ENCODE data around the gene LRRC39. TPM values are rescaled to one million over a fixed set of nuclear protein-coding genes. Genes with fewer than 3 reads are reported as not detected.
A peak's percentile ranks its signal among the peaks of the same experiment; 100 is the strongest.

LRRC39 gene
- total RNA-seq (2021; ENCODE audit: unreplicated experiment) (0.54 TPM), Bru-seq, nascent RNA (percentile 42 among the genes with signal in this experiment), BruChase-seq, experiment 1, labeled RNA remaining after a 6-hour chase (percentile 55 among the genes with signal in this experiment), BruChase-seq, experiment 2, labeled RNA remaining after a 2-hour chase (percentile 53 among the genes with signal in this experiment)
- polyA plus RNA-seq (2012): 0.14 and 0.47 TPM in 2 replicates
- long read RNA-seq, partial matches to known transcripts: 0 of 1 reads
- long read RNA-seq, other reads (novel, unspliced or antisense): 1 of 1 reads

GRCh38 chr1:100178091-100178490 is at the start of gene LRRC39:
TSS of gene LRRC39 (minus strand) at chr1:100178256. CDS start at chr1:100168516, 9,740 bp downstream.
- no peak for TF ChIP-seq ATF3 (IDR thresholded peaks at IDR 0.05)
- TF ChIP-seq SP1 (IDR thresholded peaks at IDR 0.05; ENCODE audit: low read depth): no peak
- no peak for TF ChIP-seq EZH2phosphoT487 (IDR thresholded peaks at IDR 0.05; ENCODE audit: borderline replicate concordance)
- TF ChIP-seq CEBPB (IDR thresholded peaks at IDR 0.05; ENCODE audit: low read depth): no peak
- TF ChIP-seq ZFX (IDR thresholded peaks at IDR 0.05): no peak
- TF ChIP-seq, protein P1, sequence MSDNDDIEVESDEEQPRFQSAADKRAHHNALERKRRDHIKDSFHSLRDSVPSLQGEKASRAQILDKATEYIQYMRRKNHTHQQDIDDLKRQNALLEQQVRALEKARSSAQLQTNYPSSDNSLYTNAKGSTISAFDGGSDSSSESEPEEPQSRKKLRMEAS (IDR thresholded peaks at IDR 0.05): no peak
- no peak for TF ChIP-seq FOSL1 (IDR thresholded peaks at IDR 0.05; ENCODE audit: low read depth)
- Histone ChIP-seq H3K79me2 (ENCODE audit: insufficient read depth, low read length) (no peaks in the 10 kb centered on the region), H3K36me3 (ENCODE audit: control insufficient read depth in 1 of 2, insufficient read depth in 2 of 2, low read length in 2 of 2) (no peaks in the 10 kb centered on the region), H3K9me3 (ENCODE audit: control insufficient read depth in 1 of 2, insufficient read depth in 1 of 2, low read depth in 1 of 2, low read length in 2 of 2) (no peaks in the 10 kb centered on the region), H3K4me3 (replicated peaks in 1 of 2; ENCODE audit: low read depth in 1 of 2, low read length in 2 of 2) (no peak within 1 kb of the TSS), H3K9ac (ENCODE audit: low read length) (no peak within 1 kb of the TSS), H4K20me1 (ENCODE audit: insufficient read depth) (no peaks in the 10 kb centered on the region), H3K4me2 (ENCODE audit: low read length) (no peak within 1 kb of the TSS), H3K27ac (ENCODE audit: low read depth, low read length) (no peak within 1 kb of the TSS), H3K9me2 (ENCODE audit: insufficient read depth) (no peaks in the 10 kb centered on the region), H3K4me1 (ENCODE audit: control insufficient read depth in 1 of 2, insufficient read depth in 2 of 2, low read length in 2 of 2) (no peaks in the 10 kb centered on the region), H2AFZ (ENCODE audit: low read depth, low read length, poor library complexity, severe bottlenecking) (no peak within 1 kb of the TSS), H3K27me3 (ENCODE audit: insufficient read depth, low read length) (no peaks in the 10 kb centered on the region)
- intact Hi-C loops (cut with micrococcal nuclease): no loop called here
- POLR2A ChIA-PET: no interaction called here
- RAD21 ChIA-PET (ENCODE audit: low non-redundant PET in 1 of 2, low total read pairs in 2 of 2, uncharacterized antibody in 2 of 2, unreplicated experiment in 2 of 2): no interaction called here
- no TSS peak for BruUV-seq (replicated peaks)
- CTCF ChIA-PET: no interaction called here
- DNase-seq (ENCODE audit: low read depth, low spot score) (no peak), ATAC-seq (no peak)

DNA sequence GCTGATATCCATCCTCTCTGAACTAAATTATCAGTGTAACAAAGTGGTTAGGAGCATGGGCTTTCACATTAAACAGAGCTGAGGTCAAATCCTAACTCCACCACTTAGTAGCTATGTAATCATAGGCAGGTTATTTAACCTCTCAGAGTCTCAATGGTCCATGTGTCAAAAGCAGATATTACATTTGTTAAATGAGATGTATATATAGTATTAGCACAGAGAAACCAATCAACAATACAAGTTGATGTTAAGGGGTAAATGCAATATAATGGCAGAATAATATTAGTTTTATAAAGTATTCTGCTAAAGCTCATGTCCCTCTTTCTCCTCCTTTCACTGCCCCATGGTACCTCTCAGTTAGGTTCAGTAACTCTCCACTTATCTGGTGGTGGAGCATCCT is 44.4 kb upstream of the LRRC39 start:
- TF ChIP-seq, protein P1 (IDR thresholded peaks at IDR 0.05): no peak
- TF ChIP-seq TCF7L2 (IDR thresholded peaks at IDR 0.05; ENCODE audit: borderline replicate concordance, extremely low read depth, insufficient read depth, insufficient read length) (no peak), SP1 (IDR thresholded peaks at IDR 0.05; ENCODE audit: low read depth) (no peak), SIN3A (IDR thresholded peaks at IDR 0.05; ENCODE audit: low read depth) (no peak), YY1 (IDR thresholded peaks at IDR 0.05; ENCODE audit: extremely low read depth, insufficient replicate concordance, low read depth, low read length) (no peak), SRF (IDR thresholded peaks at IDR 0.05; ENCODE audit: low read depth) (no peak), EGR1 (IDR thresholded peaks at IDR 0.05; ENCODE audit: low read depth) (no peak), POLR2A (IDR thresholded peaks at IDR 0.05; ENCODE audit: borderline replicate concordance, extremely low read depth, insufficient read depth, insufficient read length) (no peak), CBX3 (IDR thresholded peaks at IDR 0.05; ENCODE audit: low read depth) (no peak), CEBPB (IDR thresholded peaks at IDR 0.05; ENCODE audit: low read depth) (no peak), ELF1 (IDR thresholded peaks at IDR 0.05; ENCODE audit: borderline replicate concordance, low read depth) (no peak)
- TF ChIP-seq, protein P2, sequence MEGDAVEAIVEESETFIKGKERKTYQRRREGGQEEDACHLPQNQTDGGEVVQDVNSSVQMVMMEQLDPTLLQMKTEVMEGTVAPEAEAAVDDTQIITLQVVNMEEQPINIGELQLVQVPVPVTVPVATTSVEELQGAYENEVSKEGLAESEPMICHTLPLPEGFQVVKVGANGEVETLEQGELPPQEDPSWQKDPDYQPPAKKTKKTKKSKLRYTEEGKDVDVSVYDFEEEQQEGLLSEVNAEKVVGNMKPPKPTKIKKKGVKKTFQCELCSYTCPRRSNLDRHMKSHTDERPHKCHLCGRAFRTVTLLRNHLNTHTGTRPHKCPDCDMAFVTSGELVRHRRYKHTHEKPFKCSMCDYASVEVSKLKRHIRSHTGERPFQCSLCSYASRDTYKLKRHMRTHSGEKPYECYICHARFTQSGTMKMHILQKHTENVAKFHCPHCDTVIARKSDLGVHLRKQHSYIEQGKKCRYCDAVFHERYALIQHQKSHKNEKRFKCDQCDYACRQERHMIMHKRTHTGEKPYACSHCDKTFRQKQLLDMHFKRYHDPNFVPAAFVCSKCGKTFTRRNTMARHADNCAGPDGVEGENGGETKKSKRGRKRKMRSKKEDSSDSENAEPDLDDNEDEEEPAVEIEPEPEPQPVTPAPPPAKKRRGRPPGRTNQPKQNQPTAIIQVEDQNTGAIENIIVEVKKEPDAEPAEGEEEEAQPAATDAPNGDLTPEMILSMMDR (IDR thresholded peaks at IDR 0.05 in 2 of 3, conservative IDR thresholded peaks at IDR 0.05 in 1 of 3; ENCODE audit: borderline replicate concordance in 1 of 3, insufficient read depth in 1 of 3, low read depth in 2 of 3, low read length in 2 of 3): no peak
- Histone ChIP-seq H3K9me3 (ENCODE audit: control insufficient read depth in 1 of 2, insufficient read depth in 1 of 2, low read depth in 1 of 2, low read length in 2 of 2) (no peaks in the 10 kb centered on the region), H3K4me2 (ENCODE audit: low read length) (no peak overlapping the region), H3K27me3 (ENCODE audit: insufficient read depth, low read length) (no peaks in the 10 kb centered on the region), H2AFZ (ENCODE audit: low read depth, low read length, poor library complexity, severe bottlenecking) (no peak overlapping the region), H4K20me1 (ENCODE audit: insufficient read depth) (no peaks in the 10 kb centered on the region), H3K79me2 (ENCODE audit: insufficient read depth, low read length) (no peaks in the 10 kb centered on the region), H3K4me1 (ENCODE audit: control insufficient read depth in 1 of 2, insufficient read depth in 2 of 2, low read length in 2 of 2) (no peaks in the 10 kb centered on the region), H3K9me2 (ENCODE audit: insufficient read depth) (no peaks in the 10 kb centered on the region), H3K4me3 (replicated peaks in 1 of 2; ENCODE audit: low read depth in 1 of 2, low read length in 2 of 2) (no peak overlapping the region), H3K36me3 (ENCODE audit: control insufficient read depth in 1 of 2, insufficient read depth in 2 of 2, low read length in 2 of 2) (no peaks in the 10 kb centered on the region), H3K9ac (ENCODE audit: low read length) (no peak overlapping the region), H3K27ac (ENCODE audit: low read depth, low read length) (no peak overlapping the region)
- intact Hi-C loops (cut with micrococcal nuclease): no loop called here
- CTCF ChIA-PET: no interaction called here
- no TSS peak for BruUV-seq (replicated peaks)
- ATAC-seq (no peak), DNase-seq (ENCODE audit: low read depth, low spot score) (no peak)
- RAD21 ChIA-PET (ENCODE audit: low non-redundant PET in 1 of 2, low total read pairs in 2 of 2, uncharacterized antibody in 2 of 2, unreplicated experiment in 2 of 2): no interaction called here
- POLR2A ChIA-PET: interaction anchor here (1.3 kb wide), 1 partner anchor 12 kb away, joined by 3 read pairs; no protein-coding TSS in a partner anchor
